HG03196 (cell line): ENCODE data around the gene GRB10.
"Not testable (repeated sequence)": the region's sequence is repeated elsewhere in the genome, so short reads cannot be mapped to it uniquely, and the experiment has no call there.

Source experiments
- ATAC-seq: cut with Tn5 transposase; IDR thresholded peaks from one replicate; pipeline ENCODE4 v1.9.1; 2021; ENCODE audit not compliant: unreplicated experiment

Gene GRB10

DNA sequence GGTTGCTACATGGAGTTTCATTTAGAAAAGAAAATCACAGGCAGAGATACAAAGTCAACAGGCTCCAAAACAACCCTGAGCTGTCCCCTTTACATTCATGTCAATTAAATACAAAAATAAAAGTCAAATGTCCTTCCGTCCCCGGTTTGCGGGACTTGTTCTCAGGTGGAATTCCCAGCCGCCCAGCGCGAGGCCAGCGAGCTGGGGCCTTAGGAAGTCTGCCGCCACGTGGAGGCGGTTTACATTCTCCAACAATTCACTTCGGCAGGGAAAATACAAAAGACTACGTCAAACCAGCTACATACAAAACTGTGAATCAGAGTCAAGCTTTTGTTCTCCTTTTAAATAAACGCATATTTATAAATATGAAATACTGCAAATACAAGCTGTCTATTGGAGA lies 192.2 kb downstream of the GRB10 start:
- no peak for ATAC-seq

DNA sequence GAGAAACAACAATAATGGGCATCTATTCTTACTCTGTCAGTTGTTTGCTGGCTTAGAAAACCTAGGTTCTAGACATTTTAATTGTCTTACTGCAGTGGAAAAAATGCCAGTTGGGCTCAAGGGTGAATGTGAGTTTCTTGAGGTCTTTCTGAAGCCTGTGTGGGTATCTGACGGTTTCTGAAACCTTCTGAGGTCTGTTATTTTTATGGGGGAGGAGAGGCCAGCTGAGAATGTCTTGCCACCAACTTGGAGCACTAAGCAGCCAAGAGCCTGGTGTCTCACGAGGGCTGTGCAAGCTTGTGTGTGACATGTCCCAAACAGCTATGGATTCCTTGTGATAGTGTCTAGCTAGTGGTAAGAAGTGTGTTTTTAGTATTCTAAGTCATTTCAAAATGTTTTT lies 193.3 kb downstream of the GRB10 start:
- ATAC-seq = no peak

DNA sequence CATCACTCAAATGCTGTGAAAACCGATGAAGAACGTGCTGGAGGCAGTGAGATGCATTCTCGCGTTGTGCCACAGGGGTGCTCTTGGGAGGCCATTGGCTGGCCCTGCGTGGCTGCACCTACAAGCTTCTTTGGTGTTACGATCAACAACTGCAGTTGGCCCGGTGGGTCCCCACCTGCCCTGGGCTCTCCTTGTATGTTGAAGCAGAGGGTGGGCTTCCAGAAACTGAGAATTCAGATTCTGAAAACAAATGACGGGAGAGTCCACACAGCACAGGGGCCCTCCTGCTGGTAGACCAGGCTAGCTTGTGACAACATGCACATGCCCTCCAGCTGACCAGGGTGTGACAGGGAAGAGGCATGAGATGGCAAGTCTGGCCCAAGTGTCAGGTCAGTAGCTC lies 193.8 kb downstream of the GRB10 start:
- no peak for ATAC-seq

DNA sequence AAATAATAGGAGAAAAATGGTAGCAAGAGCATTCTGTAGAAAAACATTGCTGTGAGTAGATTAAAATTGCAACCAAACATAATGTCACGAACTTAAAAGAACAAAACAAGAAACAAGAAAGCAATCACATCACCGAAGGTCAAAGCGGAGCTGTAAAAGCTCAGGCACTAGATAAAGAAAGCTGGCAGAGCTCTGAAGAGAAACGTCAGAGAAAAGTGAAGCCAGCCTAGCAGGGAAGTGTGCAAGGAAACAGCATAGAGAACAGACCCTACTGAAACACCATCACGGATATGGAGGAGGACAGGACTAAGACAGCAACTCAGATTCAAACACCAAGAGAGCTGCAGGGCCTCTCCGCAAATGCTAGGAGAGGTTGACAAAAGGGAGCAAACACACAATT lies 195.0 kb downstream of the GRB10 start:
- ATAC-seq = no peak

DNA sequence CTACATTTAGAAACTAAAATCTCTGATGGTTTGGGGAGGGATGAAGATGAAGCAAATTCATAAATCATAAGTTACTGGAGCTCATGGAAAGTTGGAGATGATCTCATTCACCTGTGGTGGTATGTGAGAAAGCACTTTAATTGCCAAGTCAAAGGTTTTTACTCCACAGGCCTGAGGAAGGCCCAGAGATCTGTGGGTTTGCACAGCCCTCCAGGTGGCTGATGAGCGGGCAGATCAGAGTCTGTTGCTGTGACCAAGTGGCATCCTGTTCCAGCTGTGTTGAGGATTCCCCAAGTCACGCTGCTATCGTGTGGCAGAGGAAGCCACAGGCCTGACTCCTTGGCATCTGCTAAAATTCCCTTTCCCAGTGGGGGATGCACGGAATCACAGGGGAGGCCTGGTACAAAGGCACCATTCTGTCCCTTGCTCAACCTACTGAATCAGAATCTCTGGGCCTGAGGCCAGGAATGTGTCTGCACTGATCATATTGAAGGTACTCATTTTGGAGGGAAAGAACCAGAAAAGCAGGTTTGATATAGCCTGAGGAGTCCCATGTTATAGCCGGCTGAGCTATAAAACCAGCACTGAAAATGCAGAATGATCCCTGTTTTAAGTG lies 197.8 kb downstream of the GRB10 start:
- ATAC-seq = no peak

DNA sequence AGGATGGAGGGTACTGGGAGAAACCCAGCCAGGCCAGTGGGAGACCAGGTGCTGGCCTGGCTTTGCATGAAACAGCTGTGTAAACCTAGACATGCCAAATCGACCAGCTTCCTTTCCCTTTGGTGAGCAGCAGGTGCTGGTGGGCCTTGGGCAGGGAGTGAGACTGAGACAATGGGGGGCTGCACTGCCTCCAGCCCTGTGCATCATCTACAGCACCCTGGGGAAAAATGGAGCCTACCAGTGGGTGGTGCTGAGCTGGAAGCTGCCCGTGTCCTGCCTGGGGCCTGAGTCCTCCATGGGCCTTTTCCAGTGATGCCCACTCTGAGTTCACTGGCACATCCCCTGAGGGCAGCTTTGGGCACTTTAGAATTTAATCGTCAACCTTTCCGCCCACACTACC lies 198.3 kb downstream of the GRB10 start:
- ATAC-seq = no peak

DNA sequence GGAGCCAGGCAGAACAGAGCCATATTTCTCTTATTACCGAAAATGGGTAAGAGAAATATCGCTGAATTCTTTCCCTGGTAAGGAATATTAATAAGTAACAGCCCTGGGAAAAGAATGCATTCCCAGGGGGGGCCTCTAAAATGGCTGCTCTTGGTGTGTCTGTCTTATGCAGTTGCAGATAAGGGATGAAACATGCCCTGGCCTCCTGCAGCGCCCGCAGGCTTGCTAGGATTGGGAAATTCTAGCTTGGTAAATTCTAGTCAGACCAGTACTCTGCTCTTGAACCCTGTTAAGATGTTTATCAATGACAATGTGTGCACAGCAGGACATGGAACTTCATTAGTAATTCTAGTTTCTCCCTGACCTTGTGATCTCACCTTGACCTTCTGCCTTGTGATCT lies 199.4 kb downstream of the GRB10 start:
- not testable (repeated sequence) for ATAC-seq

DNA sequence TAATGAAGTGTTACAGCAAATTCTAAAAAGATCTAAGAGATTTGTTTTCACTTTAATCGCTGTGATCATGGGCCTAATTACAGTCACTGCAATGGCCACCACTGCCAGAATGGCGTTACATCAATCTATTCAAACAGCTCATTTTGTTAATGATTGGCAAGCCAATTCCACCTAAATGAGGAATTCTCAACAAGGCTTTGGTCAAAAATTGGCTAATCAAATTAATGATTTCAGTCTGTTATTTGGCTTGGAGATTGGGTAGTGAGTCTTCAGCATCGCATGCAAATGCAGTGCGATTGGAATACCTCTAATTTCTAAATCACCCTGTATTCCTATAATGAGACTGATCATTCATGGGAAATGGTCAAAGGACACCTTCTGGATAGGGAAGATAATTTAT lies 200.4 kb downstream of the GRB10 start:
- not testable (repeated sequence) for ATAC-seq

DNA sequence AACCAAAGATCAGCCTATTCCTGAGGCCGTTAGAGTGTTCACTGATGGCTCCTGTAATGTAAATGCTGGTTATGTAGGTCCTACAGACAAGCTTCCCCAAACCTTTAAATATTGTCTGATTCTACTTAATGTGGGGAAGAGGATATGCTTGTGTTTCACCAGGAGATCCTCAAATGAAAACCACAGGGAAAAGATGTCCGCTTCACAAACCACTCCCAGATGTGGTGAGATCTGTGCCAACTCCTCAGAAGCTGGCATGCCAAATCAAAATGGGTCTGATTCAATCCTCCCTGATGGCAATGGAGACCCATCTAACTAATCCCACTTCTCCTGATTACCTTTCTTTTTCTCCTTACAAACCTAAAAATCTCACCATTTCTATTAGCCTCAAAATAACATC lies 202.0 kb downstream of the GRB10 start:
- not testable (repeated sequence) for ATAC-seq

DNA sequence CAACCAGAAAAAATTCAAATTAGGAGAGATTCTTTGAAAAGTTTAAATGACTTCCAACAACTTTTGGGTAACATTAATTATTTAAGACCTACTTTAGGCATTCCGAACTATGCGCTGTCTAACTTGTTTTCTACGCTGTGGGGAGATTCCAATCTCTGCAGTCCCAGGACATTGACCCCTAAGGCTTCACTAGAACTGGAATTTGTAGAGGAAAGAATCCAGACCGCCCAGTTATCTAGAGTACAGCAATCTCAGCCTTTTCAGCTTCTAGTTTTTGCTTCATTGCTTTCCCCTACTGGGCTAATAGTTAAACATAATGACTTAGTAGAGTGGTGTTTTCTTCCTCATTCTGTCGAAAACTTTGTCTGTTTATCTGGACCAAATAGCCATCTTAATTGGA lies 202.6 kb downstream of the GRB10 start:
- ATAC-seq = no peak

DNA sequence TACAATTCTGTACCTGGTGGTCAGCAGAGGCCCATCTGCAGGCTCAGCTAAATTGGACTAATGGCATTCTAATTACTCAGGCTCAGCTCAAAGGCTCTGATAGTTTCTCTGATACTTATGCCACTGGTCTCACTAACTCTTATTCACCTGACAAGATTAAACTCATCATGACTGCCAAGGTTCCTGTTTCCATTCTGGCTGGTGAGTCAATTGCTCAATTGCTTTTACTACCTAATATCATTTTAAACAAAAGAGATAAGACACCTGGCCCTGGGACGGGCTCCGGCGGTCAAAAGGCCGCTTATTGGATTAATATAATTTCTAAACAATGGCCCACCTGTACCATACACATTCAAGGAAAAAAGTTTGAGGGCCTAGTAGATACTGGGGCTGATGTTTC lies 204.6 kb downstream of the GRB10 start:
- not testable (repeated sequence) for ATAC-seq

DNA sequence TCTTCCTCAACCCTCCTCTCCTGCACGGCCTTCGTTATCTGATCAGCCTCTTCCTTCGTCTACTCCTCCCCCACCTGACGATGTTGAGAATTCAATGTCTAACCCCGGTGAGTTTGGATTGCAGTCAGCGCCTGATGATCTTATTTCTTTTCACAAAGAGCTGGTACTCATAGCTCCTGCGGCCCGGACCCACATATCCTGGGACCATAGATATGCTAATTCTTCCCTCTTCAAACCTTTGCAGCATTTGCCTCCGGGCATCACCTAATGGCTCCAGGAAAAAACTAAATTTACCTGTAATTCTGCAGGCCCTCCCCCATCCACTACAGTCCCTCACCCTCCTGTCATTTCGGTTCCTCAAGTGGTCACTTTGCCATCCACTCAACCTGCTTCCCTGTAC lies 205.1 kb downstream of the GRB10 start:
- ATAC-seq = no peak

DNA sequence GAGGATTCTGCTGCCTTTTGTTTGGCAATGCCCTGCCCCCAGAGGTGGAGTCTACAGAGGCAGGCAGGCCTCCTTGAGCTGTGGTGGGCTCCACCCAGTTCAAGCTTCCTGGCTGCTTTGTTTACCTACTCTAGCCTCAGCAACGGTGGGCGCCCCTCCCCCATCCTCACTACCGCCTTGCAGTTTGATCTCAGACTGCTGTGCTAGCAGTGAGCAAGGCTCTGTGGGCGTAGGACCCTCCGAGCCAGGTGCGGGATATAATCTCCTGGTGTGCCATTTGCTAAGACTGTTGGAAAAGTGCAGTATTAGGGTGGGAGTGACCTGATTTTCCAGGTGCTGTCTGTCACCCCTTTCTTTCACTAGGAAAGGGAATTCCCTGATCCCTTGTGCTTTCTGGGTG lies 206.3 kb downstream of the GRB10 start:
- not testable (repeated sequence) for ATAC-seq

DNA sequence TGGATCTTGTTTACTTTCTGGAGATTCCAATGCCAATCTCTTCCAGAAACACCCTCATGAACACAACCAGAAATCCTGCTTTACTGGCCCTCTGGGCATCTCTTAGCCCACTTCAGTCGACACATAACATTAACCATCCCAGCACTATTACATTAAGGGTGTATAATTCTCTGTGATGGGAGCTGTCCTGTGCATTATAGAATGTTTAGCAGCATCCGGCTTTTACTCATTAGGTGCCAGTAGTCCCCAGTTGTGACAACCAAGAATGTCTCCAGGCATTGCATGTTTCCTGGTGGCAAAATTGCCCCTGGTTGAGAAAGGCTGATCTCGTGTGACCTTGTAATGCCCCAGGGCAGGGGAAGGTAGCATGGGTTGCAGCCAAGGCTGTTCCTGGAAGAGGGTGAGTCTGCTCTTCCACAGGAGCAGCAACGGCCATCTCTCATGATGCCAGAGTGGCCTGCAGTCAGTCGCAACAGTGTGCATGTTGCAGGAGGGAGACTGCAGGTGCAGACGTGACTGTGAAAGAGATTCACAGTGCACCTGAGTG lies 214.9 kb downstream of the GRB10 start:
- no peak for ATAC-seq

DNA sequence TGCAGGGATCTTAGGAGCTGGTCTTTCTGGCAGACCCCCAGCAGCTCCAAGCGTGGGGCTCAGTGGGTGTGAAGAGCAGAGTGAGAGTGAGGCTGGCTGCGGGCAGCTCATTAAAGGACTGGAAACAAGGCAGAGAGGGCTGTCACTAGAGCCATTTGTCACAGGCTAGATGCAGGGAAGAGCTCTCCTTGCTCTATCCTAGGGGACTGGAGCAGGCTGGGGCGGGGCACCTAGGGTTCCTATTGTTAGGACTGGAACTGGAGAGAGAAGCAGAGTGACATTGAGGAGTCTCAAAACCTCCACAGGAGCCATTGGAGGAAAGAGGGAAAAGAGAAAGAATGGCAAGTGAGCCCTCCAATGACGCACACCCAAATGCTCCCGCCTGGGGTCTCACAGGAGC lies 216.7 kb downstream of the GRB10 start:
- no peak for ATAC-seq

DNA sequence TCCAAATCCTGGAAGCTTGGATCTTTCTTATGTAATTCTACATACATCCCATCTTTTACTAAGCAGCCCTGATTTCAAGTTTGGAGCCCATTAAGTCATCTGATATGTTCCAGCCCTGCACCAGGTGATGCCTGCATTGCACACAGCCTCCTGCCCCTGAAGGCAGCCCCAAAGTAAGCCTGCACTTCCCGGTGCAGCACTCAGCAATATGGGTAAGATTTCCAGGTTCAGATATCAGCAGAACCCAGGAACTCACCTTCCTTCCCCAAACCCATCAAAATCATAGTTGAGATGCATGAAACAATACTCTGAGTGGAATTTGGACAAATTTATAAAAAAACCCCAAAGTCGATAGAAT lies 217.2 kb downstream of the GRB10 start:
- ATAC-seq = no peak

DNA sequence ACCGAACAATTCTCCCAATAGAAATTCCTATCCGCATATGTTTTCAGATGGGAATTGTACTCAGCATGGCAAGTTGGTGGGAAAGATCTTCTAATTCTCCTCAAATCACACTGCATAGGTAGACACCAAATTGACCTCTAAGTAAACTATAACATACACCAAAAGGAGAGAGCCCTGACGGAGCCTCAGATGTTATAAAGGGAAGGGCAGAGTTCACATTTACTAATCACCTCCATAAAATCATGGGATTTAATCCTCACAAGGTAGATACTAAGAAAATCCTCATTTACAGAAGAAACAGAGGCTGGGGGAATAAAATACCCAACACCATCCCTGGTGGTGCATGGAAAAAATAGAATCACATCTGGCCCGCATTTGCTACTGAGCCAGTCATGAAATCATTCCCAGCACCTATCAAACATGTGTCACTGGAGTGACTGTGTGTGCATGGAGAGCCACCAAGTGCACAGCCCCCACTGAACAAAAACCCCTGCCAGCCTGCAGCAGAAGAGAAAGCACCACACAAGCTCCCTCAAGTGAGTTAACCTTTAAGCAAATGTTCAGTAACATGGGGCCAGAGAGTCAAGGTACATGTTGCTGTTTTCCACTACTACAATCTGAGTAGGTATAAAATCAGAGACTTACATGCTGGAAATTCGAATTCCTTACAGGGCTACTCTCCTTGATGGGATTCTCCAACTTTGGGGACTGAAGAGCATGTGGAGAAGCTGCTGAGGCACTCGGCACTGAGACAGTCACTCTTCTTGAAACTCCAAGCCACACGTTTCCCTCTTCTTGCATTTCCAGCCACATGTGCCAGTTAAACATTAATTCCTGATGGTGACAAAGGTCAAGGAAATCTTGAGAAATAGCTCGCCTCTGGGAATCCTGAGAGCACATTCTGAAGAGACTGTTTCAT lies 217.8 kb downstream of the GRB10 start, which contains the start of gene DDC:
Gene DDC (minus strand): TSS at position 766 of the 919 bp plus-strand sequence. CDS start 21,320 bp downstream, outside the sequence.
- ATAC-seq = no peak

DNA sequence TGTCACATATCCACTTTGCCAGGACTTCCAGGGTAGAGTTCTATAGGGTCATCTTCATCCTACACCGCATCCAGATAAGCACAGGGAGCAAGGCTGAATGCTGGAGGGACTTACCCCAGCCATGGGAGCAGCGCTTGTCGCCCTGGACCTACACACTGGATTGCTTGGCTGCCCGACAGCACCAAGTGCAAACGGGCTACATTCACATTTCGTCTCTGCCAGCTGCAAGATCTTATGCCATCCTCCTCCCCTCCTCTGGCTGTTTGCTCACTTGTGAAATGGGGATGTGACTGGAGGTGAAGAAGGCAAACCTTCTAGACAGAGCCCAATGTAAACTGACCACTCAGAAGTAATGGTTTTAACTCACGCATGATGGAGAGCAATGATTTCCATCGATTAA lies 218.5 kb downstream of the GRB10 start:
- no peak for ATAC-seq

DNA sequence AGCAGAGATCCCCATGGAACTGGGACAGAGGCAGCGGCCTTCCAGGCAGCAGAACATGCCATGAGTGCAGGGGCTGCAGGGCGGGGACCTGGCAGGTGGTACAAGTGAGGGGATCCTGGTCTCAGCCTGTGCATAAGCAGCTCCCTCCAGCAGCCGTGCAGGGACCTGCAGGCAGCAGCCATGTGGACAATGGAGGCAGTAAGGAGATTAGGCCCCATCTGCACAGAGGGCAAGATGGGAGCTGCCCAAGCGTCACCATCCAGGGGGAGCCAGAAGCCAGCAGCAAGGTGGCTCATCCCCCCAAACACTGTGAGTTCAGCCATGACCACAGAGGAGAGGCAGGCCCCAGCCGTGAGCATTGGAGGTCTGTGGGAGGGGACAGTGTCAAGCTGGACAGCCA lies 220.6 kb downstream of the GRB10 start:
- ATAC-seq = no peak

DNA sequence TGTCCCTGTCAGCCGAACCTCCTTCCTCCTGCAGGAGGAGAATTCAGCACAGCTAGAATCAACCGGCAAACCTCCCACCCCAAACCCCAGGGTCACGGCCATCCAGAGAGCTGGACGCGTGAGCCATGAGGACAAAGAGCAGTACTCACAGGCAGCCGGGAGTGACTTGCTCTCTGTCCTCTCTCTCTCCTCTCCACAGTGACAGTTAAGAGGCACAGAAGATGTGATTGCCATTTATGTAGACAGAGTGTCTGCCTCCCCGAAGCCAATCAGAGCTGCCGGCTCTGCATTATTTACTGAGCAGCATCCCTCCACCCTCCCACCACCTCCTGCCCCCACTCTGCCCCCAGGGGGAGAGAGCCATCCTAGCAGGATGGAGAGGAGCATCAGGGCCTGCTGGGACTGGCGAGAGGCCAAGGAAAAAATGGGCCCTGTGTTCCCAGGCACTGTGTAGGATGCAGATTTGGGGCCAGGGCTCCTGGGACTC lies 221.8 kb downstream of the GRB10 start:
- no peak for ATAC-seq

DNA sequence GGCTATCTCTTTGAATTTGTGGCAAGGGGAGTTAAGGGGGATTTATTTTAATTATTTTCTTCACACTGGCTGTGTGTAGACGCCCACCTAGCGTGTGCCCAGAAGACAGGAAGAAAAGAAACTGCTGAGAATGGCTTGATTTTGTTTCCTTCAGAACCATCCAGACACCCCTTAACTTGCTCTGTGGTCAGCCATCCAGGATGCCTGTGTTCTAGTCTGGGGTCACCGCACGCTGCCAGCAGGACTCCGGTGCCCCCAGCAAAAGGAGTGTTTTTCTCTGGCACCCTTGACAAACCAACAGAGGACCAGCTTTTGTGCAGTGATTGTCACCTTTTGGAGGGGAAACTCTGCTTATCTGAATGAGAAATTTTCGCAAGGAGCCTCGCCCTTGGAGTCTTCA lies 222.8 kb downstream of the GRB10 start:
- no peak for ATAC-seq
